GM21717 (cell line): ENCODE measurements around the gene KLHL41.
"Not testable (repeated sequence)": the region's sequence is repeated elsewhere in the genome, so short reads cannot be mapped to it uniquely, and the experiment has no call there.

Experiments used
- ATAC-seq: cut with Tn5 transposase; IDR thresholded peaks from one replicate; pipeline ENCODE4 v1.9.1; 2021; ENCODE audit warnings: mild to moderate bottlenecking, moderate library complexity; ENCODE audit not compliant: unreplicated experiment

The KLHL41 gene

DNA sequence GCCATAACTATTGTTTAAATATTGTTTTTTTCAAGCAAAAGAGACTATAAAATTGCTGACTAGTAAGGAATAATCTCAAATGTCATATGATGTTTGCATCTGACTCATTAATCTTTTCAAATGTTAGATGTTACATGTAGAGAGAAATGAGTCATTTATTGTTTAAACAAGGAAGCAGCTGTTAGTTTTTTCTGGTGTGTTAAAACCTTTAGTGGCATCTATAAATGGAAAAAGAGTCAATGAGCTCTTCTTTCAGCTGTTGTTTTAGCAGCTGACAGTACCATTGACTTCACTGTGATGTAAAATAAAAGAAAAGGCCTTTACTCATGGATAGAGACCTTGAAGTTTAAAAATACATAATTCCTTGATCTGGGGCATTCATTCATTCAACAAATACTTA is 1.8 kb upstream of the KLHL41 start:
- ATAC-seq, result no peak

DNA sequence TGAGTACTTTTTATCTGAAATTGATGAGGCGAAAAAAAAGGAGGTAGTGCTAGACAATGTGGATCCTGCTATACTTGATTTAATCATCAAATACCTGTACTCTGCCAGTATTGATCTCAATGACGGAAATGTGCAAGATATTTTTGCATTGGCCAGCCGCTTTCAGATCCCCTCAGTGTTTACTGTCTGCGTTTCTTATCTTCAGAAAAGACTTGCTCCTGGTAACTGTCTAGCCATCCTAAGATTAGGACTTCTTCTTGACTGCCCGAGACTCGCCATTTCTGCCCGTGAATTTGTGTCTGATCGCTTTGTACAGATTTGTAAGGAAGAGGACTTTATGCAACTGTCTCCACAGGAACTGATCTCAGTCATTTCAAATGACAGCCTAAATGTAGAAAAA is 453 bp downstream of the KLHL41 start:
- no peak for ATAC-seq

DNA sequence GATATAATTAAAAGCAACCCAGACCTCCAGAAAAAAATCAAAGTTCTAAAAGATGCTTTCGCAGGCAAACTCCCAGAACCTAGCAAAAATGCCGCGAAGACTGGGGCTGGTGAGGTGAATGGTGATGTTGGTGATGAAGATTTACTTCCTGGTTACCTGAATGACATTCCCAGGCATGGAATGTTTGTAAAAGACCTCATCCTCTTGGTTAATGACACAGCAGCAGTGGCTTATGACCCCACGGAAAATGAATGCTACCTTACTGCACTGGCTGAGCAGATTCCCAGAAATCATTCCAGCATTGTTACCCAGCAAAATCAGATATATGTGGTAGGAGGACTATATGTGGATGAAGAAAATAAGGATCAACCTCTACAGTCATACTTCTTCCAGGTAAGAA is 994 bp downstream of the KLHL41 start:
- ATAC-seq, result no peak

DNA sequence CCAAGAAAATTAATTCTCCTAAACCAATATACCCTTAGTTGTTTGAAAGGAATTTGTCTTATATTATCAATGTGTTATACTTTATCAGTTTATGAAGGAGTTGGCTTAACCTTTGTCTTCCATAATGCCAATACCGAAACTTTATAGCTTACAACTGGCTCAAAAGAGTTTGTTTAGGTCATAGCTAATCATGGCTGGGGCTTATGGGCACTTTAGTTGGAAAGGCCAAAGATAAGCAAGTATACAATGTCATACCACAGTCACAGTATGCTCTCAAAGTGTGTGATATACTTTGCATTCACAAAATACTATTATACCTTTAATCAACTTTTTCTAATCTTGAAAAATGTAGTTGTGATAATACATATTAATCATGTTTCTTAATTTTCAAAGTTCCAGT is 2.3 kb downstream of the KLHL41 start:
- no peak for ATAC-seq

DNA sequence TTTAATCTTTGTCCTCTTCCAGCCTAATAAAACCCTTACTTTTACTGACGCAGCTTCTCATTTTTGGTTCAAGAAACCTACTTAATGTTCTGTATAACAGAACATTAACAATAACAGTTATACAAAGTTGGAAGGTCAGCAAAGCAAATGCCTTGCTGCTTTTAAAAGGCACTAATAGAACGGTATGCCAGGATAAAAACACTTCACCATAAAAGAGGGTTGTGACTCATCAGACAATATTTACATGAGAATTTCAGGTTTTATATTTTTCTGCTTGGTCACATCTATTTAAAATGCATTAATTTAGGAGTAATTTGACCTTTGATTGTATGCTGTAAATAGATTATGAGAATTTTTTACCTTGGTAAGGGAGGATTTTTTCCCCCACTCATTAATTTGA is 3.0 kb downstream of the KLHL41 start:
- ATAC-seq, result no peak

DNA sequence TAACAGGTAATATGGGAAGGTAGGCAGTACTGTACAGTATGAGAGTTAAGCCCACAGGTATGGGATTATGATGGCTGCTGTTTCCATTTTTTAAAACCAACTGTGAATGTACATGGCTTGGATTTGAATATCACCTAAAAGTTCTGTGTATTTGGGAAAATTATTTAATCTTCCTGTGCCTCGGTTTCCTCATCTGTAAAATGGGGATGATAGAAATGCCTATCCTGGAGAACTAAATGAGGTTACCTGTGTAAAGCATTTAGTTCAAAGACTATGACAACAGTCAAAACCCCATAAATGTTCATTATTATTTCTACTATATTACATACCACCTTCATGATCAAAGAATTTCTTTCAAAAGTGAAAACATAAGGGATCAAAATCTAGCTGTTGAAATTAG is 3.6 kb downstream of the KLHL41 start:
- ATAC-seq, result no peak

DNA sequence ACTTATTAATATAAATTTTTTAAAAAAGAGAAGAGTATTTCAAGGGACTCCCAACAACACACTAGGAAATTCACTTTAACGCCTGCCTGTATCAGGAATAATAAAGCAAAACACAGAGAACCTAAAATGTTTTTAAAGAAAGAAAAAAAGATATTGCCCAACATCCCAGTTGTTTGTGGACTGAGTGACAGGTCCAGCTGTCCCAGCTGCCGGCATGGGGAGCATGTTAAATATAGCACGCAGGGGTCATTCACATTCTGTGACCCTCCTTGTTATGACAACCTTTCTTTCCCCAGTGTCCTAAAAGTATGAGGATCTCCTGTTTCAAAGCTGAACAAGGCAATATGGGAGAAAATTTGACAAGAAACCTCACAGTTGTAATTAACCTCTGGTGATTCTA is 4.4 kb downstream of the KLHL41 start:
- ATAC-seq, result no peak

DNA sequence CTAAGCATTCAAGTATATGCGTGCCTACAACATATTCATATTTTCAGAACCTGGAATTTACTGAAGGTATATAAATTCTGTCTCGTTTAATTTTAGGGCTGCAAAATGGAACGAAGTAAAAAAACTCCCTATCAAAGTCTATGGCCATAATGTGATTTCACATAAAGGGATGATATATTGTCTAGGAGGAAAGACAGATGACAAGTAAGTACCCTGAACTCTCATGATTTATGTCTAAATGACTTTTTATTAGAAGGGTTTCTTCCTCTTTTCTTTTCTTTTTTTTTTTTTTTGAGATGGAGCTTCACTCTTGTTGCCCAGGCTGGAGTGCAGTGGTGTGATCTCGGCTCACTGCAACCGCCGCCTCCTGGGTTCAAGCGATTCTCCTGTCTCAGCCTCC is 5.3 kb downstream of the KLHL41 start:
- ATAC-seq, result not testable (repeated sequence)

DNA sequence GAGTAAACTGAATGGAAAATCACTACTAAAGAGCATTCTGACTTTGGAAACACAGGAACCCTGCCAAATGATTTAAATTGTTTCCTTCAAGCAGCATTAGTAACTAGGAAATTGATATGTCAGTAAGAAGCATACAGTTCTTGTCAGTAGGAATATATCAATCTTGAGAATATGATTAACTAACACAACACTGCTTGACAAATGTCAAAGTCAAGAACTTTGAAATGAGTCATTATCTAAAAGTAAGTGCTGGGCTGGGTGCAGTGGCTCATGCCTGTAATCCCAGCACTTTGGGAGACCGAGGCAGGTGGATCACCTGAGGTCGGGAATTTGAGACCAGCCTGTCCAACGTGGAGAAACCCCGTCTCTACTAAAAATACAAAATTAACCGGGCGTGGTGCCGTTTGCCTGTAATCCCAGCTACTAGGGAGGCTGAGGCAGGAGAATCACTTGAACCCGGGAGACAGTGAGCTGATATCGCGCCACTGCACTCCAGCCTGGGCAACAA is 7.0 kb downstream of the KLHL41 start:
- not testable (repeated sequence) for ATAC-seq

DNA sequence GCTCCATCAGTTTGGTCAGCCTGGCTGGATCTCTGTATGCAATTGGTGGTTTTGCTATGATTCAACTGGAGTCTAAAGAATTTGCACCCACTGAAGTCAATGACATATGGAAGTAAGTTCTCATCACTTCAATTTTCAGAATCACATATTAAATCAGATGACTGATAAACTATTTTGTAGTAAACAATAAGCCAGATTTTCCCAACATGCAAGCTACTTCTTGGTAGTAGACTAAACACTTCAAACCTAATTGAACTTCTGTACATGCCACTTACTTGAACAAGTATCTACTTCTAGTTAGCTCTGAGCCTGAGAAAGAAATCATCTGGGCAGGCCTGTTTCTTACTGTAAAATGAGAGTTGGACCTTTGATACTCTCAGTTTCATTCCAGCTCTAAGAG is 11.4 kb downstream of the KLHL41 start:
- ATAC-seq, result no peak

DNA sequence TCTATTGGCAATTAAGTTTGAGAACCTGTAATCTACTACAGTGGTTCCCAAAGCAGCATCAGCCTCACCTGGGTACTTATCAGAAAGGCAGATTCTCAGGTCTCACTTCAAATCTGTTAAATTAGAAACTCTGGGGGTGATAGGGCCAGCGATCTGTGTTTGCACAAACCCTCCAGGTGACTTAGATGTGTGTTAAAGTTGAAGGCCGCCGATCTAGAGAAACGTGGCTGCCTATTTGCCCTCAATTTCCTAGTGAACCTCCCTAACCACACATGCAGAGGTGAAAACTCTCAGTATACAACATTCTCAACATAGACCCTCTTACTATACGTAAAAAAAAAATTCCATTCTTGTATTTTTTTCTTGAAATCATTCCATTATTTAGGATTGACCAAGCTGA is 14.2 kb downstream of the KLHL41 start:
- ATAC-seq, result no peak

DNA sequence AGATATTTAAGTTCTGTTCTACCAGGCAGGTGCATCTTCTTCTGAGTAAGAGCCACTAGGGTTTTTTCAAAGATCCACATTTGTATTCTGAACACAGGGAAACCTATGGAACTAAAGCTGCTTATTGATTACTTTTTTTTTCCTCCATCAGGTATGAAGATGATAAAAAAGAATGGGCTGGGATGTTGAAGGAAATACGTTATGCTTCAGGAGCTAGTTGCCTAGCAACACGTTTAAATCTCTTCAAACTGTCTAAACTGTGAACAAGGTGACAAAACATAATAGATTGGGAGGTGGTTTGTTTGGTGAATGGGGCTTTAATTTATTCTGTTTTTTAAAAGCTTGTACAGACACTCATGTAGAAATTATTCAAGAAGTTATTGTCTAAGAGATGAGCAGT is 15.9 kb downstream of the KLHL41 start:
- ATAC-seq, result no peak

DNA sequence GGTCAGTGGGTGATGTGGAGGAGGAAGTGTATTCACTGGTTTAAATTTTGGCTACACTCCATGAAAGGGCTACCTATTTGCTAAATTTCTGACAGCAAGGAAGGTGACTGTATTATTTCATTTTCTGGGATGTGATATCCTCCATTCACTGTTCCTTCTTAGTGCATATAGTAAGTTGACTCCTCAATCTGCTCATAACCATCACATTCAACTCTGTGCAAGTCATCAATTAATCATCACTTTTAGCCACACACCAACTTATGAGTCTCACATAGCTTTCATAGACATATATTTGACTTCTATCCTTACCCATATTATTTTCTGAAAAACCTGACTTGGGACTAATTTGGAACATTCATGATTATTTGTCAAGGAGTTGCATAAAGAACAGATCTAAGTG is 16.9 kb downstream of the KLHL41 start:
- no peak for ATAC-seq

DNA sequence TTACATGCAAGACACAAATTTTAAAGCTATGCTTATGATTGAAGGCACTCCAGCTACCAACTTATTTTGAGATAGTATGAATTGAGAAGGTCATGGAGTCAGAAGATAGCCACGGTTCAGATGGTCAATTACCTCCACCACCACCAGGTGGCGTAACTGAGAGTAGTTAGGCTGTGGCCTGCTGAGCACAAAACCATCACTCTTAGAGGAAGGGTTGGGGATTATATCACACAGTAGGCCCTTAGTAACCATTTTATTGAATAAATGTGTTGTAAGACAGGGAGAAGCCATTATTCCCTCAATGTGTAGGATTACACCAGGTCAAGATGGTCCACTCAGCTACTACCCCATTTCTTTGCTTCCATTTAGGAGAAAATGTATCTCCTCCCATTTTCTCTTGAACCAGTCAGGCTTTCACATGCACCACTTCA is 18.8 kb downstream of the KLHL41 start:
- peak; percentile 83 for ATAC-seq

DNA sequence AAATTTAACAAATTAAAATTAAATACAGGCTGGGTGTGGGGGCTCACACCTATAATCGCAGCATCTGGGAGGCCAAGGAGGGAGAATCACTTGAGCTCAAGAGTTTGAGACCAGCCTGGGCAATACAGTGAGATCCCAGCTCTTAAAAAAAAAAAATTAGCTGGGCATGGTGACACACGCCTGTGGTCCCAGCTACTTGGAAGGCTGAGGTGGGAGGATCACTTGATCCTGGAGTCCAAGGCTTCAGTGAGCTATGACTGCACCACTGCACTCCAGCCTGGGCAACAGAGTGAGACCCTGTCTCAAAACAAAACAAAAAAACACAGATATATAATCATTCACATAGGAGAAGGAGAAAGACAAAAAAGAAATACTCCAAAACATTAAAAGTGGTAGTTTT is 30.0 kb downstream of the KLHL41 start:
- not testable (repeated sequence) for ATAC-seq

DNA sequence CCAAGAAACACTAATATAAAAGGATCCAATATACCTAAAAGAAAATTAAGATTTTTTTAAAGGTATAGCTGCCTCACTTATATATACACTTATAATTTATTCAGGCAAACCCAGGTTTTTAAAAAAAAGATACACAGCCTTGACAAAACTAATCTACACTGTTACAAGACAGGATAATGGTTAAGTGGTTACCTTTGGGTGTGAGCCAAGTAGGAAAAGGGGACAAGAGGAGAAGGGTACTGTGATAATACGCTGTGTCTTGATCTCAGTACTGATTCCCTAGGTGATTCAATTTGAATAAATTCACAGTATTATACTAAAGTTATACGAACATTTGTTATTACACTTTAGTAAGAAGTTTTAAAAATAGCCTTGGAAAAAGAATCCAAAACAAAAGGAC is 30.6 kb downstream of the KLHL41 start:
- no peak for ATAC-seq

DNA sequence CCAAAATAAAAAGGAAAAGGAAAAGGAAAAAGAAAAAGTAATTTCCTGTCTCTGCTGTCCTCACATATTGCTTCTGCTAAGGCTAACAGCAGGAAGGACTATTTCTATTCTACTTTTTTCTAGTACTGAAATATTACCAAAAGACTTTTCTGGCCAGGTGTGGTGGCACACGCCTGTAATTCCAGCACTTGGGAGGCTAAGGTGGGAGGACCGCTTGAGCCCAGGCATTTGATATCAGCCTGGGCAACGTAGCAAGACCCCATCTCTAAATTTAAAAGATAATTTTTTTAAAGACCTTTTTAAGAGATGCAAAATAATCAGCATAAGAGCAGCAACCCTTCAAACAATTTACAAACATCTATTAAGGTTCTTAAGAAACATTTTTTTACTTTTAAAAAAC is 32.9 kb downstream of the KLHL41 start:
- ATAC-seq, result no peak

DNA sequence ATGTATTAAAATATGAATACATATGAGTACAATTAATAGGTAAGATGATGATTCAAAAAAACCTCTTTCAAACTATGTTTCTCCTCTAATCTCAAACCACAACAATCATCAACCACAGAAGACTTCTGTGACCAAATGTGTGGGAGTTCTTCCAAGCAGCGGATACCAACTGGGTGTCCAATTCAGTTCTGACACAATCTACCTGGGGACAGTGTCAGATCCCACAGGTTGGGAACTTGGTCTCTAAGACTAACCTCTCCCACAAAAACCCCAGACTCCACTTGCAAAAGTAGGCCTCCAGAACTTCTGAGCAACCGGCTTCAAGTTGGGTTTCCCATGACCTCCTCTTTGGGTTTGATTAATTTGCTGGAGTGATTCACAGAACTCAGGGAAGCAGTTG is 37.3 kb downstream of the KLHL41 start:
- ATAC-seq, result no peak

DNA sequence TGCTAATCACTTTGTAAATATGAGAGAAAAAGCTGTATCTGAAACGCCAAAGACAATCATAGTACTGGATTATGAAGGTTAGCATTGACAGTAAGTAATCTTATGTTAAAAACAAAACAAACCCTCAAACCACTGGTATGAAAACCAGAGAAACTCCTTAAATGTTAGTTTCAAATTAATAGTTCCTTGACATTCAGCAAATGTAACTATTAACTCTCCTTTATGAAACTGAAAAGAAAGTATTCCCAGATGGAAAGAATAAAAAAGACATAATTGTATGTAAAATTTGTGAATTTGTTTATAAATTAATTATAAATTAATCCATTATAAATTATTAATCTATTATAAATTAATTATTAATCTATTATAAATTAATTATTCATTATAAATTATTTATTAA is 51.9 kb downstream of the KLHL41 start:
- ATAC-seq, result no peak

DNA sequence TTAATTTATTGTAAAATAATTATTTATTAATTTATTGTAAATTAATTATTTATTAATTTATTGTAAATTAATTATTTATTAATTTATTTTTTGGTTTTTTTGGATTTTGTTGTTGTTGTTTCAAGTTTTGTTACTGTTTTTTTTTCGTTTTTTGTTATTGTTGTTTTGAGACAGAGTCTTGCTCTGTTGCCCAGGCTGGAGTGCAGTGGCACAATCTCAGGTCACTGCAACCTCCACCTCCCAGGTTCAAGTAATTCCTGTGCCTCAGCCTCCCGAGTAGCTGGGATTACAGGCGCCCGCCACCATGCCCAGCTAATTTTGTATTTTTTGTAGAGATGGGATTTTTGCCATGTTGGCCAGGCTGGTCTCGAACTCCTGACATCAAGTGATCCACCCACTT is 52.6 kb downstream of the KLHL41 start:
- not testable (repeated sequence) for ATAC-seq

DNA sequence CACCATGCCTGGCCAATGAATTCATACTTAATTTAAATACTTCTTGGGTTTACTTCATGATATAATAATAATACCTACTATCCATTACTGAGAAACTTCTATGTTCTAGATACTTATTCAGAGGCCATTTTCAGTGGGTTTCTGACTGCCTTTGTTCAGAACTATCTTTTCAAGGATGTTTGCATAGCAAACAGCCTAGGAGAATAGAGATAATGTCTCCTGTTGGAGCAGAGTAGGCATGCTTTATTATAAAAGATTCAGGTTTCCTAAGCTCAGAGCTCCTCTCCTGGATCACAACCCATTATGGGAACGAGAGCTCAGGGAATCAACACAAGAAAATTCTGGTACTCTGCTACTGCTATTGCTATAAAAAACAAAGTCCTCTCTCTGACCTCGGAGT is 53.0 kb downstream of the KLHL41 start:
- no peak for ATAC-seq

DNA sequence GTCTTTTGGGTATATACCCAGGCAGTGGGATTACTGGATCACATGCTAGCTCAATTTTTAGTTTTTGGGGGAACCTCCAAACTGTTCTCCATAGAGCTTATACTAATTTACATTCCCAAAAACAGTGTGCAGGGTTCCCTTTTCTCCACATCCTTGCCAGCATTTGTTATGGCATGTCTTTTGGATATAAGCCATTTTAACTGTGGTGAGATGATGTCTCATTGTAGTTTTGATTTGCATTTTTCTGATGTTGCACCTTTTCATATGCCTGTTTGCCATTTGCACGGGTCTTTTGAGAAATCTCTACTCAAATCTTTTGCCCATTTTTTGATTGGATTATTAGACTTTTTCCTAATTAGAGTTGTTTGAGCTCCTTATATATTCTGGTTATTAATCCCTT is 56.2 kb downstream of the KLHL41 start:
- no peak for ATAC-seq

DNA sequence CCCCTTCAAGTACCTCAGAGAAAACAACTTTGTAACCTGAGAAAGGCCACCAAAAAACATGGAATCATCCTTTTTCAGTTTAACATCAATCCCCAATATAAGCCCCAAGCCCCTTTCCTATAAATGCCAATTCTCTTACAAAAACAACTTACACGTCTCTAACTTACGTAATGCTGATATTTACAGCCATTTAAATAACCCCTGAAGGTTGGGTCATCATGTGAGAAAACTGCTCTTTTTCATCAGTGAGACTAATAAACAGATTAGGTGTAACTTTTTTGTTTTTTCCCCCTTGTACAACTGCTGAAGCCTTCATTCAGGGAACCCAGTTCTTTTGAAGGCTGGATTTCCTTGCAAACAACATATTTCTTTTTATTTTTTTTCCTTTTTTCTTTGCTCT is 60.4 kb downstream of the KLHL41 start:
- ATAC-seq, result no peak

DNA sequence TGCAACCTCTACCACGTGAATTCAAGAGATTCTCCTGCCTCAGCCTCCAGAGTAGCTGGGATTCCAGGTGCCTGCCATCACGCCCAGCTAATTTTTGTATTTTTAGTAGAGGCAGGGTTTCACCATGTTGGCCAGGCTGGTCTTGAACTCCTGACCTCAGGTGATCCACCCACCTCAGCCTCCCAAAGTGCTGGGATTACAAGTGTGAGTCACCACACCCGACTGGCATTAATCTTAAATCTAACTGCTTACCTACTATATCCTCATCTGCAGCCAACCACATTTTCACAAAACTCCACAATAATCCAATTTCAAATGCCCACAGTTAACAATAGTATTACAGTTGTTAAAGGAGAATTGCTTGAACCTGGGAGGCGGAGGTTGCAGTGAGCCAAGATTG is 61.2 kb downstream of the KLHL41 start:
- not testable (repeated sequence) for ATAC-seq
